Subcutaneous preadipocyte (primary cell): ENCODE measurements around the gene VTI1A. TPM values are rescaled to one million over a fixed set of nuclear protein-coding genes. Genes with fewer than 3 reads are reported as not detected.

ENCODE experiments used
- small RNA-seq: library from RNA; depleted of rRNA; stranded (forward); fragments of <200 nt; gene quantifications from one replicate; pipeline ENCODE3, GENCODE V24; 2012
- total RNA-seq: library from RNA; depleted of rRNA; stranded (reverse); fragments of >200 nt; gene quantifications from 2 replicates; pipeline ENCODE4 v1.2.3, GENCODE V29; 2012

Gene VTI1A
- total RNA-seq, result 23.5 and 29.3 TPM in 2 replicates

DNA sequence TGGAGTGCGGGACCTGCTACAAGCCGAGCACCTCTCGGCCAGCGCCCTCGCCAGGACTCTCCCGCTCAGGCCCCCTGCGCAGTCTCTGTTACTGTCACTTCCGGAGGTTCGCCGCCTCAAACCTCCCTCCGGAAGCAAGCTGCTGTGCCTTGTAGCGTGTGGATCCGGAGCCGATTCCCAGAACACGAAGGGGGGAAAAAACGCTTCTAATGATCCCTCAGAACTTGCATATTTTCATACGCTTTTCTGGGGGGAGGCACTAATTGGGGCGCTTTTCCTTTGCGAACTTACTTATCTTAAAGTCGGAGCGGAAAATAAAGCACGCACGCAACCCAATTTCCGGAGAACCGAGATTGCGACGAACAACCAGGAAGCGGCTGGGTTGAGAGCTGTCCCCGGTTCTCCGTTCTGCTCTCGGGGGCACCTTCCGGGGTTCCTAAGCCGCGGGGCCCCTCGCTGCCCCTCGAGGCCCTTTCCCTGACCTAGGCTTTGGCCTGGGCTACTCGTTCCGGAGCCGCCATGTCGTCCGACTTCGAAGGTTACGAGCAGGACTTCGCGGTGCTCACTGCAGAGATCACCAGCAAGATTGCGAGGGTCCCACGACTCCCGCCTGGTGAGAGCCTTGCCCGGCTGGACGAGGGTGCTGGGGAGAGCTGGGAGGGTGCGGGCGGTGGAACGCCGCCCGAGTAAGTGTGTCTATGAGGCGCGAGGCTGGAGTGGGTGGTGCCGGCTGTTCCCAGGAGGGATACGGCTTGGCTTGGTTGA is at the start of gene VTI1A, which contains the start of gene ZDHHC6:
Gene VTI1A (plus strand): TSS at position 361 of the 765 bp plus-strand sequence. CDS start 159 bp downstream, at position 520.
Gene ZDHHC6 (minus strand): TSS at position 60 of the 765 bp plus-strand sequence. CDS start 1,478 bp downstream, outside the sequence.

Small RNA genes lying within 50 kb of the gene (small RNA-seq; reads per million reads assigned to genes)
- 0.38 reads per million, percentile 18 among the genes with 10 or more reads in this experiment for gene AC022018.1
- gene MIR4295, result not detected

Other genes with a start within 250 kb of the VTI1A start
- not detected in 2 replicates for gene TECTB, start 163.8 kb upstream of the VTI1A start, total RNA-seq
- gene ACSL5, start 73.1 kb upstream of the VTI1A start, total RNA-seq, result 1.4 and 2.6 TPM in 2 replicates
- 20.2 and 21.7 TPM in 2 replicates for gene ZDHHC6, start 301 bp upstream of the VTI1A start, total RNA-seq